Measurements from ENCODE around the gene GDAP2.

- TF ChIP-seq SP1 (IDR thresholded peaks at IDR 0.05) (no peak), FOXK2 (IDR thresholded peaks at IDR 0.05) (no peak), PKNOX1 (IDR thresholded peaks at IDR 0.05) (no peak), ZNF384 (IDR thresholded peaks at IDR 0.05) (no peak), BHLHE40 (IDR thresholded peaks at IDR 0.05; ENCODE audit: borderline replicate concordance) (no peak)
These were observed 108.1 kb downstream of the GDAP2 start for GRCh38 chr1:117821382-117821755.

Measured in HEK293T (cell line).